Natural killer cell treated with Interleukin-12 subunit alpha and Interleukin-12 subunit beta and Interleukin-15 and Interleukin-18, amount 100 ng/mL, for 72 hours (primary cell): ENCODE data around the gene CYP2A7. TPM values are rescaled to one million over a fixed set of nuclear protein-coding genes. Genes with fewer than 3 reads are reported as not detected.
"Not testable (repeated sequence)": the region's sequence is repeated elsewhere in the genome, so short reads cannot be mapped to it uniquely, and the experiment has no call there.

Experiments
- ATAC-seq, 2 donors: fragments of 150-1000 bp; cut with Tn5 transposase in 1 of 2; sonication (Bioruptor Pico), chemical (Tn5 transposase) in 1 of 2; 2 replicates each; pipeline ENCODE4 v1.10.0; 2021
- DNase-seq: peaks from one replicate; pipeline ENCODE4 v3.0.0; 2022; ENCODE audit warnings: low spot score
- H3K27ac Mint-ChIP-seq, 2 donors: 1 replicate in 1 of 2; 2 replicates in 1 of 2; pipeline ENCODE4 v1.8.0; 2022; ENCODE audit warnings: mixed read lengths in 2 of 2, mild to moderate bottlenecking in 1 of 2, moderate library complexity in 1 of 2
- H3K27me3 Mint-ChIP-seq, 2 donors: 1 replicate in 1 of 2; 2 replicates in 1 of 2; pipeline ENCODE4 v1.8.0; 2022; ENCODE audit warnings: mixed read lengths in 2 of 2
- H3K36me3 Mint-ChIP-seq: one replicate; pipeline ENCODE4 v1.8.0; 2022; ENCODE audit warnings: mixed read lengths
- H3K4me1 Mint-ChIP-seq, 2 donors: 1 replicate in 1 of 2; 2 replicates in 1 of 2; pipeline ENCODE4 v1.8.0; 2022; ENCODE audit warnings: low read depth in 2 of 2, mixed read lengths in 2 of 2, mild to moderate bottlenecking in 1 of 2
- H3K4me3 Mint-ChIP-seq: one replicate; pipeline ENCODE4 v1.8.0; 2022; ENCODE audit warnings: mixed read lengths
- H3K9me3 Mint-ChIP-seq: 2 replicates; pipeline ENCODE4 v1.8.0; 2022; ENCODE audit warnings: mixed read lengths
- total RNA-seq, 2 donors: library from RNA; stranded (reverse); gene quantifications; one replicate each; pipeline ENCODE4 v1.2.3, GENCODE V29; 2022

The CYP2A7 gene, protein sequence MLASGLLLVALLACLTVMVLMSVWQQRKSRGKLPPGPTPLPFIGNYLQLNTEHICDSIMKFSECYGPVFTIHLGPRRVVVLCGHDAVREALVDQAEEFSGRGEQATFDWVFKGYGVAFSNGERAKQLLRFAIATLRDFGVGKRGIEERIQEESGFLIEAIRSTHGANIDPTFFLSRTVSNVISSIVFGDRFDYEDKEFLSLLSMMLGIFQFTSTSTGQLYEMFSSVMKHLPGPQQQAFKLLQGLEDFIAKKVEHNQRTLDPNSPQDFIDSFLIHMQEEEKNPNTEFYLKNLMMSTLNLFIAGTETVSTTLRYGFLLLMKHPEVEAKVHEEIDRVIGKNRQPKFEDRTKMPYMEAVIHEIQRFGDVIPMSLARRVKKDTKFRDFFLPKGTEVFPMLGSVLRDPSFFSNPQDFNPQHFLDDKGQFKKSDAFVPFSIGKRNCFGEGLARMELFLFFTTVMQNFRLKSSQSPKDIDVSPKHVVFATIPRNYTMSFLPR
- not detected for total RNA-seq

DNA sequence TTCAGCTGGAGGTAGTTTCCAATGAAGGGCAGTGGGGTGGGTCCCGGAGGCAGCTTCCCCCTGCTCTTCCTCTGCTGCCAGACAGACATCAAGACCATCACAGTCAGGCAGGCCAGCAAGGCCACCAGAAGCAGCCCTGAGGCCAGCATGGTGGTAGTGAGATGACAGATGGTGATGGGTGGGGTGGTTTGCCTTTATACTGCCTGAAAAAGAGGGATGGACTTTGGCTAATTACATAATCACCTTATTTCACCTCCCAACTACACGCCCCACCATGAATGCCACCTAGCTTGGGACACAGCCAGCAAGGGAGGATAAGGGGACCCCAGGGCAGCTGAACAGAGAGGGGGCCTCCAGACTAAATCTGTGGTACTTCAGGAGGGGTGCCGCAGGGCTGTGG lies at the start of gene CYP2A7:
Gene CYP2A7 (minus strand): TSS at position 170 of the 400 bp plus-strand sequence. CDS start 21 bp downstream, at position 149.
- H3K27me3 Mint-ChIP-seq = peaks cover 37 to 39% of the 10 kb centered on the region in 2 donors
- not testable (repeated sequence) for H3K27ac Mint-ChIP-seq

DNA sequence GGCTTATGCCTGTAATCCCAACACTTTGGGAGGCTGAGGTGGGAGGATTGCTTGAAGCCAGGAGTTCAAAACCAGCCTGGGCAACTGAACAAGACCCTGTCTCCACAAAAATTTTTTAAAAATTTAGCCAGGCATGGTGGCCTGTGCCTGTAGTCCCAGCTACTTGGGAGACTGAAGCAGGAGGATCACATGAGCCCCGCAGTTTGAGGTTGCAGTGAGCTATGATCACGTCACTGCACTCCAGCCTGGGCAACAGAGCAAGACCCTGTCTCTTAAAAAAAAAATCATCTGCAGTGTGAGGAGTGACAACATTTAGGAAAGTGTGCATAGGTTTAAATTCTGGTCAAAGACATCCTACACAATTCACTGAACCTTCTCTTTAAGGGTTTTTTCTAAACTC lies 48.8 kb upstream of the CYP2A7 start:
- ATAC-seq, H3K27ac Mint-ChIP-seq, H3K4me1 Mint-ChIP-seq, H3K36me3 Mint-ChIP-seq, H3K4me3 Mint-ChIP-seq, DNase-seq, H3K9me3 Mint-ChIP-seq: not testable (repeated sequence)
- H3K27me3 Mint-ChIP-seq = peaks cover 9 to 10% of the 10 kb centered on the region in 2 donors

More for the DNA sequence above, at the start of gene CYP2A7:
- not testable (repeated sequence) for DNase-seq, H3K4me3 Mint-ChIP-seq, H3K9me3 Mint-ChIP-seq, H3K36me3 Mint-ChIP-seq, H3K4me1 Mint-ChIP-seq, ATAC-seq

DNA sequence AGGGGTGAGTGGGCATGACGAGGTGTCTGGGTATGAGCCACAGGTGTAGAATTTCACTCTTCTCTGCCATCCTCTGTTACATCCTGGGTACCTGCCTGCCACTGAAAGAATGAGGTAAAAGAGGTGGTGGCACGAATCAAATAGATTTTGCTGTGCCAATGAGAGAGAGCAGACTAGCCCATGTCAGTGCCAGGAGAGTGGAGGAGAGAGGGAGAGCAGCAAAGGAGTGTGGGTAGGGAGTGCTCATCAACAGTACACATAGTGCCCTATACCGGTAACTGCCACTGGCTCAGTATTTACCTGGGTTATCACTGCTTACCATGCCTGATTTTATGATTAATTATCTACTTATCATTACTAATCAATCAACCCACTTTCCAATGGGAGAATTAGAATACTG lies 47.9 kb upstream of the CYP2A7 start:
- H3K36me3 Mint-ChIP-seq, H3K9me3 Mint-ChIP-seq, DNase-seq, H3K4me1 Mint-ChIP-seq, H3K4me3 Mint-ChIP-seq, ATAC-seq, H3K27me3 Mint-ChIP-seq, H3K27ac Mint-ChIP-seq: not testable (repeated sequence)

DNA sequence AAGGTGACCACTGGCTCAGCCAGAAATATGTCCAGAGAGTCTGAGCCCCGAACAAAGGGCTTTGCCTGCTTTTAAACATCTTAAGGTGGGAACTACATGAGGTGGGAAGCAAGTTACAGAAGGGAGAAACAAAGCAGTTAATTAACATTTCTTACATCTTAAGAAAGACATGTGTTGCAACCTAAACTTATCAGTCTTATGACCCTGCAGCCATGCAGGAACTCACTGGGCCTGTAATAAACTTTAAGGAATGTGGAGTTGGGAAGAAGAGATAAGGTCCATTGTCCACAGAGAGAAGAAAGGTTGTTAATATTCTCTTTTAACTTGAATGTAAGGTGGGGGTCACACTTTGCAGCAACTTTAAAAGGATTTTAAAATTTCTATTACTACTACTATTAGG lies 46.8 kb upstream of the CYP2A7 start:
- DNase-seq (no peak), ATAC-seq (no peak)
- Mint-ChIP-seq H3K4me3 (no peak overlapping the region), H3K9me3 (no peaks in the 10 kb centered on the region), H3K4me1 (no peaks in the 10 kb centered on the region), H3K27me3 (peaks cover 9 to 11% of the 10 kb centered on the region in 2 donors), H3K27ac (no peak overlapping the region), H3K36me3 (no peaks in the 10 kb centered on the region)

DNA sequence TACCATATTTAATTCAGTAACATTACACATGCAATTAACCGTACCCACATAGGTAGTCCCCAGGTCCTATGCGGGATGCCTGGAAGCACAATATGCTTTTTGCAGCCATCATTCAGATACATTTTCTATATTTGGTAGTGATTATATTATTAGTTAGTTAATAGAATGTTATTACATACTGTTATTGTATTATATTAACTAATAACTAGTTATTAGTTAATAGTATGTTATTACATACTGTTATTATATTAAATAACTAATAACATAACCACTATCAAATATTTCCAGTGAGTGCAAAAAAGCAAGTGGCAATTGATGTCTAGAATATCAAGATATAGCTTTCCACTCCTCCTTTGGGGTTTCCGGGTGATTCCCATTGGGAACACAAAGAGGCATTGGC lies 45.5 kb upstream of the CYP2A7 start:
- peaks cover 6 to 8% of the 10 kb centered on the region in 2 donors for H3K27me3 Mint-ChIP-seq
- no peak overlapping the region for H3K4me3 Mint-ChIP-seq
- no peak for ATAC-seq
- H3K4me1 Mint-ChIP-seq = no peaks in the 10 kb centered on the region
- H3K9me3 Mint-ChIP-seq = no peaks in the 10 kb centered on the region
- no peak overlapping the region for H3K27ac Mint-ChIP-seq
- no peak for DNase-seq
- no peaks in the 10 kb centered on the region for H3K36me3 Mint-ChIP-seq

DNA sequence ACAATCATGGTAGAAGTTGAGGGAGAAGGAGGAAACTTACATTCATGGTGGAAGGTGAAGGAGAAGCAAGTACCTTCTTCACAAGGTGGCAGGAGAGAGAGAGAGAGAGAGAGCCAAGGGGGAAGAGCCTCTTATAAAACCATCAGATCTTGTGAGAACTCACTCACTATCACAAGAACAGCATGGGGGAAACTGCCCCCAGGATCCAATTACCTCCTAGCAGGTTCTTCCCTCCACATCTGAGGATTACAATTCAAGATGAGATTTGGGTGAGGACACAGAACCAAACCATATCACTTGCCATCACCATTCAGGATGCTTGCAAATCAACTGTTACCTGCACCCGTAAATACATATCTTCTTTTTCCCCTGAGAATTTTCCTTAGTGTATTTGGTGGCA lies 44.2 kb upstream of the CYP2A7 start:
- not testable (repeated sequence) for DNase-seq, H3K9me3 Mint-ChIP-seq, ATAC-seq, H3K27ac Mint-ChIP-seq, H3K4me1 Mint-ChIP-seq, H3K27me3 Mint-ChIP-seq, H3K4me3 Mint-ChIP-seq, H3K36me3 Mint-ChIP-seq

DNA sequence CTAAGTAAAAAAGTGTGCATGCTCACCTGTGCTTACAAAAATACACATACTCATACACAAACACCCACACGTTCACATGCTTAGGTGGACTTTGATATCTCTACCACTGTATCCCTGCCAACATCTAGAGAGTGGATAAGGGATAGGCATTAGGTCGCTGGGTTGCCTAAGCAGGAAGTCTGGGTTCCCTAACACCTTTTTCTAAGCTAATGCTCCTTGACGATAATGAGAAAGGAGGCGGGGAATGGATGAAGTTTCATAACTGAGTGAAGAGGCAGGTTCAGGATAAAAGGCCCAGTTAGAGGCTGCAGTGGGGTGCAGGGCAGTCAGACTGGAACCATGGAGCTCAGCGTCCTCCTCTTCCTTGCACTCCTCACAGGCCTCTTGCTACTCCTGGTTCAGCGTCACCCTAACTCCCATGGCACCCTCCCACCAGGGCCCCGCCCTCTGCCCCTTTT lies 41.9 kb upstream of the CYP2A7 start:
- Mint-ChIP-seq H3K36me3 (peaks cover 7% of the 10 kb centered on the region), H3K27me3 (peaks cover 8% of the 10 kb centered on the region in 2 donors), H3K27ac (no peak overlapping the region), H3K9me3 (peaks cover 4% of the 10 kb centered on the region), H3K4me1 (no peaks in the 10 kb centered on the region), H3K4me3 (no peak overlapping the region)
- ATAC-seq (no peak), DNase-seq (no peak)

DNA sequence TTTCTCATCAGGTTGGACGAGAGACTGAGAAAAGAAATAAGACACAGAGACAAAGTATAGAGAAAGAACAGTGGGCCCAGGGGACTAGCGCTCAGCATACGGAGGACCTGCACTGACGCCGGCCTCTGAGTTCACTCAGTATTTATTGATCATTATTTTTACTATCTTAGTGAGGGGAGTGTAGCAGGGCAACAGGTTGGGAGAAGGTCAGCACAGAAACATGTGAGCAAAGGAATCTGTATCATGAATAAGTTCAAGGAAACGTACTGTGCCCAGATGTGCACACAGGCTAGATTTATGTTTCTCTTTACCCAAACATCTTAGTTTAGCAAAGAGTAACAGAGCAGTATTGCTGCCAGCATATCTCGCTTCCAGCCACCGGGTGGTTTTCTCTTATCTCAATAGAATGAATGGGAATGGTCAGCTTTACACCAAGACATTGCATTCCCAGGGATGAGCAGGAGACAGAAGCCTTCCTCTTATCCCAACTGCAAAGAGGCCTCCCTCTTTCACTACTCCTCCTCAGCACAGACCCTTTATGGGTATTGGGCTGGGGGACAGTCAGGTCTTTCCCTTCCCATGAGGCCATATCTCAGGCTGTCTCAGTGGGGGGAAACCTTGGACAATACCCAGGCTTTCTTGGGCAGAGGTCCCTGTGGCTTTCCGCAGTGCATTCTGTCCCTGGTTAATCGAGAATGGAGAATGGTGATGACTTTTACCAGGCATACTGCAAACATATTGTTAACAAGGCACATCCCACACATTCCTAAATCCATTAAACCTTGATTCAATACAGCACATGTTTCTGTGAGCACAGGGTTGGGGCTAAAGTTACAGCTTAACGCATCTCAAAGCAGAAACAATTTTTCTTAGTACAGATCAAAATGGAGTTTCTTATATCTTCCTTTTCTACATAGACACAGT lies 40.5 kb upstream of the CYP2A7 start:
- not testable (repeated sequence) for DNase-seq, H3K4me3 Mint-ChIP-seq, H3K27ac Mint-ChIP-seq, H3K27me3 Mint-ChIP-seq, H3K4me1 Mint-ChIP-seq, H3K9me3 Mint-ChIP-seq, ATAC-seq, H3K36me3 Mint-ChIP-seq

DNA sequence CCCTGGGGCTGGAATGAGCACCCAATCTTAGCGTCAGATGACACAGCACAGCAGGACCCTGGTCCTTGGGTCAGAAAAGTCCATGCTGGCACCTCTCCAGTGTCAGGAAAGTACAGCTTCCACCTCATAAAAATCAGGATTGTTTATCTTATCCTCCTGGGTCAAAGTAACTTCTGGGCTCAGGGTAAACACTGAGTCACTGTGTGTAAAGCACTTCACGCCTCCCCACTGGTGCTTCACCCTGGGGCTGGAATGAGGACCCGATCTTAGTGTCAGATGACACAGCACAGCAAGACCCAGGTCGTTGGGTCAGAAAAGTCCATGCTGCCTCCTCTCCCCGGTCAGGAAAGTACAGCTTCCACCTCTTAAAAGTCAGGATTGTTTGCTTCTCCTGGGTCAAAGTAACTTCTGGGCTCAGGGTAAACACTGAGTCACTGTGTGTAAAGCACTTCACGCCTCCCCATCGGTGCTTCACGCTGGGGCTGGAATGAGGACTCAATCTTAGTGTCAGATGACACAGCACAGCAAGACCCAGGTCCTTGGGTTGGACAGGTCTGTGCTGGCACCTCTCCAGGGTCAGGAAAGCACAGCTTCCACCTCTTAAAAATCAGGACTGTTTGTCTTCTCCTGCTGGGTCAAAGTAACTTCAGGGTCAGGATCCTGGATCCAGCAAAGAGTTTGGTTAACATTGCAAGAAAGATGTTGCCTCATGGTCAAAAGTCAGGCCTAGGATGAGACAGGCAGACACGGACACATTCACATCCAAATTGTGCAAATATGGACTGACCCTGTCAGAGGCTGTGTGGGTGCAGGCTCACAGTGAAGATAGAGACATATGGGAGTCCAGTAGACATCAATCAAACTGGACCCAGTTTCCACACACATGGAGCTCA lies 39.2 kb upstream of the CYP2A7 start:
- no peak for ATAC-seq
- Mint-ChIP-seq H3K27ac (no peak overlapping the region), H3K4me1 (no peaks in the 10 kb centered on the region), H3K9me3 (peaks cover 8% of the 10 kb centered on the region), H3K27me3 (peaks cover 8% of the 10 kb centered on the region in 2 donors), H3K4me3 (no peak overlapping the region), H3K36me3 (peaks cover 11% of the 10 kb centered on the region)
- no peak for DNase-seq

DNA sequence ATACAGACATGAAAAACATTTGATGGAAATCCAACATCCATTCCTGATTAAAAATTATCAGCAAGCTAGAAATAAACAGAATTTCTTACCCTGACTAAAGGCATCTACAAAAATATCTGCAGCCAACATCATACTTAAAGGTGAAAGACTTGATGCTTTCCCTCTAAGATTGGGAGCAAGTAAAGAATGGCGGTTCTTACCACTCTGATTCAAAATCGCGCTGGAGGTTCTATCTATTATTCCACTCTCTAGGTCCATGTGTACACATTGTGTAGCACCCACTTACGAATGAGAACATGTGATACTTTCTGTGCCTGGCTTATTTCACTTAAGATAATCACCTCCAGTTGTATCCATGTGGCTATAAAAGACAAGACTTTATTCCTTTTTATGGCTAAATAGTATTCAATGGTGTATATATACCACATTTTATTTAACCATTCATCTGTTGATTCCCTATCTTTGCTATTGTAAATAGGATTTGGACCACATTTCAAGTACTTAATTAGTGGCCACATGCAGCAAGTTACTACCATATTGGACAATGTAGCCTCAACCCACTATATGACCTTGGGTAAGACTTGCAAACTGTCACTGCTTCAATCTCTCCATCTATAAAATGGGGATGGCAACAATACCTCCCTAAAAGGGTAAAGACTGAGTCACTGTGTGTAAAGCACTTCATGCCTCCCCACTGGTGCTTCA lies 38.4 kb upstream of the CYP2A7 start:
- no peak overlapping the region for H3K27ac Mint-ChIP-seq
- H3K4me1 Mint-ChIP-seq = no peaks in the 10 kb centered on the region
- H3K4me3 Mint-ChIP-seq = no peak overlapping the region
- peaks cover 8 to 14% of the 10 kb centered on the region in 2 donors for H3K27me3 Mint-ChIP-seq
- H3K36me3 Mint-ChIP-seq = peaks cover 16% of the 10 kb centered on the region
- H3K9me3 Mint-ChIP-seq = peaks cover 8% of the 10 kb centered on the region
- ATAC-seq (no peak), DNase-seq (no peak)

DNA sequence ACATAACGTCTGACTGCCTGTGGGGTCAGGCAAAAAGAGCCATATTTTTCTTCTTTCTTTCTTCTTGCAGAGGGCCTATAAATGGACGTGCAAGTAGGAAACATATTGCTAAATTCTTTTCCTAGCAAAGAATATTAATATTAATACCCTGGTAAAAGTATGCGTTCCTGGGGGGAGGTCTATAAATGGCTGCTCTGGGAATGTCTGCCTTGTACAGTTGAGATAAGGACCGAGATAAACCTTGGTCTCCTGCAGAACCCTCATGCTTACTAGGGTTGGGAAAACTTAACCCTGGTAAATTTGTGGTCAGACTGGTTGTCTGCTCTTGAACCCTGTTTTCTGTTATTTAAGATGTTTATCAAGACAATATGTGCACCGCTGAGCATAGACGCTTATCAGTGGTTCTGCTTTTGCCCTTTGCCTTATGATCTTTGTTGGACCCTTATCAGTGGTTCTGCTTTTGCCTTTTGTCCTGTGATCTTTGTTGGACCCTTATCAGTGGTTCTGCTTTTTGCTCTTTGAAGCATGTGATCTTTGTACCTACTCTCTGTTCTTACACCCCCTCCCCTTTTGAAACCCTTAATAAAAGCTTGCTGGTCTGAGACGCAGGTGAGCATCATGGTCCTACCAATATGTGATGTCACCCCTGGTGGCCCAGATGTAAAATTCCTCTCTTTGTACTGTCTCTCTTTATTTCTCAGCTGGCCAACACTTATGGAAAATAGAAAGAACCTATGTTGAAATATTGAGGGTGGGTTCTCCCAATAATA lies 37.7 kb upstream of the CYP2A7 start:
- Mint-ChIP-seq H3K27me3 (peaks cover 16 to 17% of the 10 kb centered on the region in 2 donors), H3K36me3 (peaks cover 19% of the 10 kb centered on the region)
- H3K27ac Mint-ChIP-seq, ATAC-seq, H3K9me3 Mint-ChIP-seq, DNase-seq, H3K4me1 Mint-ChIP-seq, H3K4me3 Mint-ChIP-seq: not testable (repeated sequence)

DNA sequence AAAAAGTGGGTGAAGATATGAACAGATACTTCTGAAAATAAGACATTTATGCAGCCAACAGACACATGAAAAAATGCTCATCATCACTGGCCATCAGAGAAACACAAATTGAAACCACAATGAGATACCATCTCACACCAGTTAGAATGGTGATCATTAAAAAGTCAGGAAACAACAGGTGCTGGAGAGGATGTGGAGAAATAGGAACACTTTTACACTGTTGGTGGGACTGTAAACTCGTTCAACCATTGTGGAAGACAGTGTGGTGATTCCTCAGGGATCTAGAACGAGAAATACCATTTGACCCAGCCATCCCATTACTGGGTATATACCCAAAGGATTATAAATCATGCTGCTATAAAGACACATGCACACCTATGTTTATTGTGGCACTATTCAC lies 36.3 kb upstream of the CYP2A7 start:
- not testable (repeated sequence) for ATAC-seq, DNase-seq, H3K27ac Mint-ChIP-seq, H3K4me3 Mint-ChIP-seq, H3K4me1 Mint-ChIP-seq
- Mint-ChIP-seq H3K9me3 (peaks cover 14% of the 10 kb centered on the region), H3K36me3 (peaks cover 26% of the 10 kb centered on the region), H3K27me3 (peaks cover 18 to 23% of the 10 kb centered on the region in 2 donors)
